Peyer's patch (tissue), 4 donors: ENCODE data around the gene ALG3.

Source experiments
- POLR2A ChIP-seq, 2 donors: fragments of 450-650 bp; IDR thresholded peaks; one replicate each; pipeline ENCODE4 v1.5.1; 2017; ENCODE audit warnings: antibody characterized with exemption in 2 of 2, mild to moderate bottlenecking in 2 of 2, moderate library complexity in 2 of 2
- TF ChIP-seq, protein P1 (sequence below), 6 experiments: fragments of 450-650 bp in 4 of 6; fragments of 200-600 bp in 2 of 6; sonication (generic) in 1 of 6; IDR thresholded peaks; one replicate each; pipeline ENCODE4 v1.5.1; 2017 to 2019; ENCODE audit warnings: antibody characterized with exemption in 6 of 6, mild to moderate bottlenecking in 3 of 6, moderate library complexity in 1 of 6

DNA sequence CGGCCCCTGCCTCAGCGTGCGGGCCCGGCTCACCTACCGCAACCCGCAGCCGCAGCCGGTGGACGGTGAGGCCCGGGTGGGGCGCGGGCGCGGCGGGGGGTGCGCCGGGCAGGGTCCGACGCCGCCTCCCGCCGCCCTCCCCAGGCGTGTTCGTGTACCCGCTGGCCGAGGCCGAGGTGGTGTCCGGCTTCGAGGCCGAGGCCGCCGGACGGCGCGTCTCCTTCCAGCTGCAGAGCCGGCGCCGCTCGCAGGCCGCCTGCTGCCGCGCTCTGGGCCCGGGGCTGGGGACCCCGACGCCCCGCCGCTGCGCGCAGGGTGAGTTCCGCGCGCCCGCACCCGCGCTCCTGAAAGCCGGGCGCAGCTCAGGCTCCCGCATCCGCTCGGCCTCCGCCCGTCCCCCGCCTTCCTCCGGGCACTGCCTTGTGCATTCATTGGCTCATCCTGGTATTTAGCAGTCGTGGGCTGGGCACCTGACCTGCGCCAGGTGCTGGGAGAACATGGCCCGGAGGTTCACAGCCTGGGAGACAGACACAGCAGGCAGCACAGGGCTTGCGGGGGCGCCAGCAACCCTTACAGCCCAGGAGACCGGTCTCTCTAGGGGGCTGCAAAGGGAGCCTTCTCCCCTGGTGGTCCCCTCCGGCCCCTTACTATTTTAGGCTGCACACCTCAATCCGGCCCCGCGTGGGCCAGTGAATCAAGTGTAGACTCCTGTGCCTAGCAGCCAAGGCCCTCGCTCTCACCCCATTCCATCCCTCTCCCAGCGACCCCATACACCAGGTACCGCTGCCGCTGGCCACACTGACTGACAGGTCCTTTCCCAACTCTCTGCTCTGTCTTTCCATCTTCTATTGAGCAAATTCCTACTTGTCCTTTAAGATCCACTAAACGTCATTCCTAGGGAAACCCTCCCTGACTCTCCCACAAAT lies 17.9 kb downstream of the ALG3 start:
- TF ChIP-seq, protein P1, sequence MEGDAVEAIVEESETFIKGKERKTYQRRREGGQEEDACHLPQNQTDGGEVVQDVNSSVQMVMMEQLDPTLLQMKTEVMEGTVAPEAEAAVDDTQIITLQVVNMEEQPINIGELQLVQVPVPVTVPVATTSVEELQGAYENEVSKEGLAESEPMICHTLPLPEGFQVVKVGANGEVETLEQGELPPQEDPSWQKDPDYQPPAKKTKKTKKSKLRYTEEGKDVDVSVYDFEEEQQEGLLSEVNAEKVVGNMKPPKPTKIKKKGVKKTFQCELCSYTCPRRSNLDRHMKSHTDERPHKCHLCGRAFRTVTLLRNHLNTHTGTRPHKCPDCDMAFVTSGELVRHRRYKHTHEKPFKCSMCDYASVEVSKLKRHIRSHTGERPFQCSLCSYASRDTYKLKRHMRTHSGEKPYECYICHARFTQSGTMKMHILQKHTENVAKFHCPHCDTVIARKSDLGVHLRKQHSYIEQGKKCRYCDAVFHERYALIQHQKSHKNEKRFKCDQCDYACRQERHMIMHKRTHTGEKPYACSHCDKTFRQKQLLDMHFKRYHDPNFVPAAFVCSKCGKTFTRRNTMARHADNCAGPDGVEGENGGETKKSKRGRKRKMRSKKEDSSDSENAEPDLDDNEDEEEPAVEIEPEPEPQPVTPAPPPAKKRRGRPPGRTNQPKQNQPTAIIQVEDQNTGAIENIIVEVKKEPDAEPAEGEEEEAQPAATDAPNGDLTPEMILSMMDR (IDR thresholded peaks at IDR 0.05), result no peak
- TF ChIP-seq POLR2A (IDR thresholded peaks at IDR 0.05), result no peak
